Forelimb muscle (tissue), 1 donor: ENCODE results near the gene KMT2E. TPM values are rescaled to one million over a fixed set of nuclear protein-coding genes. Genes with fewer than 3 reads are reported as not detected.
"Not testable (repeated sequence)": the region's sequence is repeated elsewhere in the genome, so short reads cannot be mapped to it uniquely, and the experiment has no call there.

Experiments
- DNase-seq: peaks from one replicate; pipeline ENCODE4 v3.0.0-alpha.2; 2013; ENCODE audit warnings: low read depth
- polyA plus RNA-seq: library from polyadenylated mRNA; unstranded; fragments of 120-200 nt; gene quantifications from one replicate; pipeline ENCODE4 v1.2.1, GENCODE V29; 2013; ENCODE audit not compliant: insufficient read length

Gene KMT2E
- polyA plus RNA-seq, 1 donor: 35.1 TPM

- no peak for DNase-seq
These were observed 31.5 kb upstream of the KMT2E start for GRCh38 chr7:104982308-104983075.

DNA sequence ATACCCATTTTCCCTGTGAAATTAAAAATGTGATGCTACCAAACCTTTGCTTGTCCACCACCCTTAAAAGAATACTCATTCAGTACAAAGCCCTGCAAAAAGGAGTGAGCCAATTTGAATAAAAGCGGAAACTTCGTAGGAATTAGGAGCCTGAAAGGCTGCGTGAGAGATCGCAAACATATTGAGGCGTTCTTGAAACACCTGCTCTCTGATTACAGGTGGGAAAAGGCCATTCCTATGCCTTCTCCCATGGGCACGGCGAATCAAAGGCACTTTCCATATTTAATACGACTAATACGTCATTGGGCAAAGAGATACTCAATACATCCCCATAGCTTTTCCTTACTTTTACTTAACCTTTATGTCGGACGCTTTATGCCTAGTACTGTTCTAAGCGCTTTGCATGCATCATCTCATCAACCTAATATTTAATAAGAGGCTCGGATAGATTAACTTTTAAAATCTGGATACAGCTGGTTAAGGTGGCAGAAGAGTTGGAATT is 30.9 kb upstream of the KMT2E start:
- DNase-seq: no peak

DNA sequence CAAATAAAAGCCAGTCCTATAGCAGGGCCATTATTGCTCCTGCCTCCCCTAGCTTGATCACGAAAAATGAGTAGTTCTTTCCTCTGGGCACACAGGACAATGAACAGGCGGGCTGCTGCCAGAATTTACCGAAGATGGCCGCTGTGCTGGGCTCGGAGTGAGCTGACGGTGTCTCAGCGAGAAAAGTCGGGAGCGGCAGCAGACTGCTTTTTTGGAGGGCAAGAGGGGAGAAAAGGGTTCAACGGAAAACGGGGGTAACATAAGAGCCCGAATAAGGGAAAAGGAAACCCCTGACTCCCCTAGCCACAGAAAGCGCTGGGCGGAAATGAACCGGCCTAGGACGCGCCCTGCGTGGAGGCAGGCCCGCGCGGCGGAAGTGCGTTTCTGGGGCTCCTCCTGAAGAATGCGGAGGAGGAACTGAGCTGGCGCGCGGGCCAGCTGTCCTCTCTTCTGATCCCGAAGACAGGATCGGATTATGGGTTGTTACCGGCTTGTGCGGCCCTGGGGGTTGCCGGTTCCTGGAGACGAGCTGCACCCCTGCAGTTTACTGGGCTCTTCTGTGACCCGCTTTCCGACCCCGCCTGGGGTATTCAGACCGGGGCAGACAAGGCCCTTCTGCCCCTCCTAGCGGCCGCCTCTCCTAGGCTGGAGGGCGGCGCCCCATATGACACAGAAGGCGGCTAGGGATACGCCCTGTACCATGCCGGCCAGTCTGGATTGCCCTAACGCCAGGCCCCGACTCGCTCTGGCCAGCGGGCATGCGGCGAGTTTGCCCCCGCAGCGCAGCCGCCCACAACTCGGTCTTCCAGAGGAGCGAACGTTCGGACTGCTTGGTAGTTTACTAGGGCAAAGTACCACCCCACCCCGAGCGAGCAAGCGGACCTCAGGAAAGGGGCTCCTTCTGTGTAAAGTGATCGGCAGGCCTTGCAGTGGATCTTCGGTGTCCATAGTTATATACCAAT is 30.1 kb upstream of the KMT2E start:
- DNase-seq: peak; percentile 65

- DNase-seq: no peak
These were observed 29.3 kb upstream of the KMT2E start for GRCh38 chr7:104984585-104985258.

GRCh38 chr7:104985259-104985617 is 28.8 kb upstream of the KMT2E start:
- DNase-seq: no peak

DNA sequence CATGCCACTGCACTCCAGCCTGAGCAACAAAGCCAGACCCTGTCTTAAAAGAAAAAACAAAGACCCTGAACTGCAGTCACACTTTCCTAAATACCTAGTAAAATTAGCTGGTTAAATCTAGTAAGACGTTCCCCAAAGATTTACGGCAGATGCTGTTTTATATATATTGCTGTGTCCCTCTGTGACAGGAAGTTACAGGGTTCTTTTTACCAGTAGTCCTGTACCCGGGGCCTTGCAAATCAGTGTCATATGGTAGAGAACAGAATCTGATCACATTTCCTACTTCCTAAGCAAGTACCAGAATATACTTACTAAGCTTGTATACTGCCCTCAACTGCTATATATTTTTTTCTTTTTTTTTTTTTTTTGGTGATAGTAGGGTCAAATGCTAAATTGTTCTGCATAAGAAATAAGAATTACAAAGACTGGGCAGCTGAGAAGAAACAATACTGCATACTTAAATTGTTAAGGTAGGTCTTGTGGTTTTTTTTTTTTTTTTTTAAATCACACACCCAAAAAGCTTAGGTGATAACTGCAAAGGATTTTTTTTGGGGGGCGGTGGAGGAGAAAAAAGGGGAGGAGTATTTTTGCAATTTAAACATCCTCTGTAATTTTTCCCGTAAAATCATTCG is 27.3 kb upstream of the KMT2E start:
- DNase-seq: no peak

DNA sequence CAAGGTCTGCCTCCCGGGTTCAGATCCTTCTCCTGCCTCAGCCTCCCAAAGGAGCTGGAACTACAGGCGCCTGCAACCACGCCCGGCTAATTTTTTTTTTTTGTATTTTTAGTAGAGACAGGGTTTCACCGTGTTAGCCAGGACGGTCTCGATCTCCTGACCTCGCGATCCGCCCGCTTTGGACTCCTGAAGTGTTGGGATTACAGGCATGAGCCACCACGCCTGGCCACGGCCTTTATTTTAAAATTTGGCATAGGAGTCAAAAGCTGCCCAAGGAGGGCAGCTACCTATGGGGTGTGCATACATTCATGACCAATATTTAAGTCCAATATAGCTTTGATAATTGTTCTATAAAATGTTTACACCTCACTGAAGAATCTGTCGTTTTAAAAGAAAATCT is 26.6 kb upstream of the KMT2E start:
- not testable (repeated sequence) for DNase-seq

- DNase-seq: no peak
These were observed 23.0 kb upstream of the KMT2E start for GRCh38 chr7:104990983-104991382.

GRCh38 chr7:104992306-104992705 is 21.7 kb upstream of the KMT2E start:
- DNase-seq: no peak

DNA sequence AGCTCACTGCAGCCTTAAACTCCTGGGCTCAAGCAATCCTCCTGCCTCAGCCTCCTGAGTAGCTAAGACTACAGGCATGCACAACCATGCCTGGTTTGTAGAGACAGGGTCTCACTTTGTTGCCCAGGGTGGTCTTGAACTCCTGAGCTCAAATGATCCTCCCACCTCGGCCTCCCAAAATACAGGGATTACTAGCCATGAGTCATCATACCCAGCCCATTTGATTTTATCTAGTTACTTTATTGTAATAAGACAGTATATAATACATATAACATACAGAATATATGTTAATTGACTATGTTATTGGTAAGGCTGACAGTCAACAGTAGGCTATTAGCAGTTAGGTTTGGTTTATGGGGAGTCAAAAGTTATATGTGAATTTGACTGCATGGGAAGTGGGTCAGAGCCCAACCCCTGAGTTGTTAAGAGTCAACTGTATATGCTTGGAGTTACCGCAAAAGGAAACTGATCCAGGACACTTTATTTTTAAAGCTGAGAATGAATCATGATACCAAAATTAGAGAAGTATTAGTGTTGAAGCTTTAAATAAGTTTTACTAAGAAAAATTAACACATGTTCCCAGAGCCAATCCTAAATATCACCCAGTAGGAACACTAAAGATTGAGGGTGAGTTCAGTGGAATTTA is 20.7 kb upstream of the KMT2E start:
- no peak for DNase-seq

GRCh38 chr7:104998040-104998752 is 15.8 kb upstream of the KMT2E start:
- no peak for DNase-seq

DNA sequence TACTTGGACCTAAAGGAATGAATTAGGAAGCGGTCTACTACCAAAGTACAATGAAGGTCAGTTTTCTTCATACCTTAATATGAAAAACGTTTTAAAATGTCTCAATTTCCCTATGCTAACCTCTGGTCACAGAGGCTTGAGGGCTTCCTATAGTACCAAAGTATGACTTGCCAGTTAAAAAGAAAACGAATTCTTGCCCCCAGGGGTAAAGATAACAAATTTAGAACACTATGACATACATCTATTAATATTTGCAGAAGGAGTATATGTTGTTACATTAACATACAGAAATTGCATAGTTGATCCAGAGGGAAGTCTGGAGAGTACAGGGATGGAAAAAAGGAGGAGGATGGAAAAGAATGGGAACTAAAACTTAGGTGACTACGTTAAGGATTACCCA is 13.8 kb upstream of the KMT2E start:
- DNase-seq: no peak

GRCh38 chr7:105000927-105001336 is 13.1 kb upstream of the KMT2E start:
- DNase-seq: no peak

DNA sequence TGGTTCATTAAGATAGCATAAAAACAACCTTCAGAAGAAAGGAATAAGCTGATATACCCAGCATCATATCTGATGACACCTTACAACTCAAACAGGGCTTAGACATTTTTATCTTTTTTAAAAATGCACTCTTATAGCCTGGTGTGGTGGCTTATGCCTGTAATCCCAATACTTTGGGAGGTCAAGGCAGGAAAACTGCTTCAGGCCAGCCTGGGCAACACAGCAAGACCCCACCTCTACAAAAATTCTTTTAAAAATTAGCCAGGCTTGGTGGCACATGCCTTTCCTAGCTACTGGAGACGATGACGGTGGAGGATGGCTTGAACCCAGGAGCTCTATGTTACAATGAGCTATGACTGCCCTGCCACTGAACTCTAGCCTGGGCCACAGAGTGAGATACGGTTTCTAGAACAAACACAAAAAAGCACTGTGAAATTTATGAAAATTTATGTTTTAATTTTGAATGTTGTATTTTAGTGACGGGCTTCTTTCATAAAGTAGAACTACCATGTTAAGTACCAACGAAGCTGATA is 12.3 kb upstream of the KMT2E start:
- no peak for DNase-seq

GRCh38 chr7:105003275-105003674 is 10.7 kb upstream of the KMT2E start:
- no peak for DNase-seq

- no peak for DNase-seq
These were observed 10.0 kb upstream of the KMT2E start for GRCh38 chr7:105003872-105004510.

DNA sequence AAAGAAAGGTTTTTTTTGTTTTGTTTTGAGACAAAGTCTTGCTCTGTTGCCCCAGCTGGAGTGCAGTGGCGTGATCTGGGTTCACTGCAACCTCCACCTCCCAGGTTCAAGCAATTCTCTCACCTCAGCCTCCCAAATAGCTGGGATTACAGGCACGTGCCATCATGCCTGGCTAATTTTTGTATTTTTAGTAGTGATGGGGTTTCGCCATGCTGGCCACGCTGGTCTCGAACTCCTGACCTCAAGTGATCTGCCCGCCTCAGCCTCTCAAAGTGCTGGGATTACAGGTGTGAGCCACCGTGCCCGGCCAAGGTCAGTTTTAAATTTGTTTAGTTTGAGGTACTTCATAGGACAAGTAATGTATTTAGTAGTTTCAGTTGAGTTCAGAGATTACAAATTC is 9.0 kb upstream of the KMT2E start:
- not testable (repeated sequence) for DNase-seq

- DNase-seq: not testable (repeated sequence)
These were observed 8.5 kb upstream of the KMT2E start for GRCh38 chr7:105005486-105005885.

- no peak for DNase-seq
These were observed 7.5 kb upstream of the KMT2E start for GRCh38 chr7:105006367-105007136.
